Stimulated activated CD8-positive, alpha-beta memory T cell treated with anti-CD3 and anti-CD28 coated beads, Interleukin-2, amount 100 ng/mL, for 48 hours (primary cell): ENCODE data around the gene PDLIM1.

Experiments used
- DNase-seq, 2 donors: peaks; one replicate each; pipeline ENCODE4 v3.0.0-alpha.2; 2020; ENCODE audit warnings: low read depth in 2 of 2

PDLIM1 gene

GRCh38 chr10:95290461-95291364 is at the start of gene PDLIM1:
TSS of gene PDLIM1 (minus strand) at chr10:95291003. CDS start at chr10:95290915, 88 bp downstream.
- DNase-seq: peak; percentile 6 to 8

GRCh38 chr10:95339863-95340262 is 49.1 kb upstream of the PDLIM1 start:
- no peak for DNase-seq

GRCh38 chr10:95337423-95338160 is 46.8 kb upstream of the PDLIM1 start:
- DNase-seq: no peak

GRCh38 chr10:95336702-95337101 is 45.9 kb upstream of the PDLIM1 start:
- DNase-seq: no peak

- no peak for DNase-seq
Measured at GRCh38 chr10:95335933-95336699, 45.3 kb upstream of the PDLIM1 start.

GRCh38 chr10:95334805-95335144 is 44.0 kb upstream of the PDLIM1 start:
- DNase-seq: no peak

GRCh38 chr10:95333997-95334804 is 43.4 kb upstream of the PDLIM1 start:
- no peak for DNase-seq

- DNase-seq: no peak
Measured at GRCh38 chr10:95332666-95333249, 42.0 kb upstream of the PDLIM1 start.

GRCh38 chr10:95331596-95332130 is 40.9 kb upstream of the PDLIM1 start:
- no peak for DNase-seq

GRCh38 chr10:95330966-95331453 is 40.2 kb upstream of the PDLIM1 start:
- no peak for DNase-seq

GRCh38 chr10:95329296-95329695 is 38.5 kb upstream of the PDLIM1 start:
- no peak for DNase-seq

GRCh38 chr10:95328013-95328412 is 37.2 kb upstream of the PDLIM1 start:
- no peak for DNase-seq

GRCh38 chr10:95327367-95327766 is 36.6 kb upstream of the PDLIM1 start:
- DNase-seq: no peak

- DNase-seq: no peak
Measured at GRCh38 chr10:95326396-95326795, 35.6 kb upstream of the PDLIM1 start.

- DNase-seq: no peak
Measured at GRCh38 chr10:95325863-95326262, 35.1 kb upstream of the PDLIM1 start.

GRCh38 chr10:95324436-95325268 is 33.8 kb upstream of the PDLIM1 start:
- DNase-seq: no peak

GRCh38 chr10:95321554-95322301 is 30.9 kb upstream of the PDLIM1 start:
- DNase-seq: no peak

GRCh38 chr10:95319239-95319638 is 28.4 kb upstream of the PDLIM1 start:
- no peak for DNase-seq

- no peak for DNase-seq
Measured at GRCh38 chr10:95315509-95315908, 24.7 kb upstream of the PDLIM1 start.
